ENCODE data around the gene UFSP1. TPM values are rescaled to one million over a fixed set of nuclear protein-coding genes. Genes with fewer than 3 reads are reported as not detected.

UFSP1 gene
- total RNA-seq, 2 donors from 2014 or later: 6.2 to 7.9 TPM

DNA sequence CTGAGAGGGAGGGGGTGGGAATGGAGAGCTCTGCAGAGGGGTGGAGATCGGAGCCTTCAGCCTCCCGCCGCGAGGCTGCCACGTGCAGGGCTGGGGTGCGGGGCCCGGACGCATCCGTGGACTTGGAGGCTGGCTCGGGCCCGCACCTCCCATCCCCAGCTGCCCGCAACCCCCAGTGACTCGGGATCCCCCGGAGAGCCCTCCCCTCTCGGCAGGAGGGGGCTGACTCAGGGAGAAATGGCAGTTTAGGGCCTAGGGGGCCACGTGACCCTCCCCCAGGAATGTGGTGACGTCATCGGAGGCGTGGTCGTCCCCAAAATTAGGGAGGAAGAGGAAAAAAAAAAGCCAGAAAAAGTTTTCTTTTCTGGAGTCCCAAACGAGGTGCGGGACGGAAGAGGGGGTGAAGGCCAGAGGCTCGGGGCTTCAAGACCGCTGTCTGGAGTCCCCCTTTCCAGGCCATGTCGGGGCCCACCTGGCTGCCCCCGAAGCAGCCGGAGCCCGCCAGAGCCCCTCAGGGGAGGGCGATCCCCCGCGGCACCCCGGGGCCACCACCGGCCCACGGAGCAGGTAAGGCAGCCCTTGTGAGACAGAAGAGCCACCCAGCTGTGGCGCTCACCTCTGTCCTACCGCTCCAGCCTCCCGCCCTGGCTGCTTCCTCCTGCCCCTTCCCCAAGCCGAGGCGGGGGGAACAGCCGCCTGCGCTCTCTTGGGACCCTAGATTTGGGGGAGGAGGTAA lies 22.3 kb downstream of the UFSP1 start, which contains the start of gene TRIP6:
Gene TRIP6 (plus strand): TSS at position 348 of the 736 bp plus-strand sequence. CDS start 111 bp downstream, at position 459.
- Histone ChIP-seq H3K27ac (peak within 1 kb of the TSS; percentile 92 to 96 (median 94)), H3K9me3 (no peaks in the 10 kb centered on the region), H3K36me3 (replicated peaks in 1 of 2; ENCODE audit: insufficient read depth in 1 of 2, low read depth in 2 of 2) (peaks cover 0 to 4% of the 10 kb centered on the region in 2 donors), H3K27me3 (no peaks in the 10 kb centered on the region), H3K4me3 (peak within 1 kb of the TSS; percentile 60 to 69), H3K4me1 (peaks cover 41% of the 10 kb centered on the region)
- TF ChIP-seq, protein P1, sequence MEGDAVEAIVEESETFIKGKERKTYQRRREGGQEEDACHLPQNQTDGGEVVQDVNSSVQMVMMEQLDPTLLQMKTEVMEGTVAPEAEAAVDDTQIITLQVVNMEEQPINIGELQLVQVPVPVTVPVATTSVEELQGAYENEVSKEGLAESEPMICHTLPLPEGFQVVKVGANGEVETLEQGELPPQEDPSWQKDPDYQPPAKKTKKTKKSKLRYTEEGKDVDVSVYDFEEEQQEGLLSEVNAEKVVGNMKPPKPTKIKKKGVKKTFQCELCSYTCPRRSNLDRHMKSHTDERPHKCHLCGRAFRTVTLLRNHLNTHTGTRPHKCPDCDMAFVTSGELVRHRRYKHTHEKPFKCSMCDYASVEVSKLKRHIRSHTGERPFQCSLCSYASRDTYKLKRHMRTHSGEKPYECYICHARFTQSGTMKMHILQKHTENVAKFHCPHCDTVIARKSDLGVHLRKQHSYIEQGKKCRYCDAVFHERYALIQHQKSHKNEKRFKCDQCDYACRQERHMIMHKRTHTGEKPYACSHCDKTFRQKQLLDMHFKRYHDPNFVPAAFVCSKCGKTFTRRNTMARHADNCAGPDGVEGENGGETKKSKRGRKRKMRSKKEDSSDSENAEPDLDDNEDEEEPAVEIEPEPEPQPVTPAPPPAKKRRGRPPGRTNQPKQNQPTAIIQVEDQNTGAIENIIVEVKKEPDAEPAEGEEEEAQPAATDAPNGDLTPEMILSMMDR (IDR thresholded peaks at IDR 0.05): no peak
- peak; percentile 20 to 67 (median 55) for TF ChIP-seq POLR2A (IDR thresholded peaks at IDR 0.05)
- peak; percentile 72 for ATAC-seq
- peak; percentile 82 to 86 (median 85) for DNase-seq
- WGBS, 2 donors: 1 to 3% methylated on average over 32 to 36 of the region's 42 CpGs
- intact Hi-C loops (cut with DNase I): no loop called here

DNA sequence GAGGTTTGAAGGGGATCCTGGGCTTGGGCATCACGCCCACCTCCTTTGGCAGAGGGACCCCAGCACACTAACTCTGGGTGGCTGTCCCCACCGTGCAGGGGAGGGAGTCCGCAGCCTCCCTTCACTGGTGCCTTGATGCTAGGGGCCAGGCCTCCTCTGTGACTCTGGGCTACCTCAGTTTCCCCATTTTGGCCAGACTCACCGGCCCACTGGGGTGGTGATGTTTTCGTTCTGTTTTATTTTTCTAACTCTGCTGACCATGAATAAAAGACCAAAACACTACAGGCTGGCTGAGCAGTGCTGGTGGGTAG lies 22.8 kb downstream of the UFSP1 start:
- TF ChIP-seq POLR2A (IDR thresholded peaks at IDR 0.05): no peak
- TF ChIP-seq, protein P1 (IDR thresholded peaks at IDR 0.05): no peak
- DNase-seq (no peak), ATAC-seq (no peak)
- Histone ChIP-seq H3K27me3 (no peaks in the 10 kb centered on the region), H3K4me3 (peak overlapping the region in 1 of 2 donors; percentile 60), H3K4me1 (peaks cover 41% of the 10 kb centered on the region), H3K27ac (peak overlapping the region; percentile 92 to 96 (median 94)), H3K36me3 (replicated peaks in 1 of 2; ENCODE audit: insufficient read depth in 1 of 2, low read depth in 2 of 2) (peaks cover 0 to 3% of the 10 kb centered on the region in 2 donors), H3K9me3 (no peaks in the 10 kb centered on the region)
- intact Hi-C loops (cut with DNase I): no loop called here
- 41 to 46% methylated on average over 2 to 4 of the region's 5 CpGs for WGBS, 2 donors

DNA sequence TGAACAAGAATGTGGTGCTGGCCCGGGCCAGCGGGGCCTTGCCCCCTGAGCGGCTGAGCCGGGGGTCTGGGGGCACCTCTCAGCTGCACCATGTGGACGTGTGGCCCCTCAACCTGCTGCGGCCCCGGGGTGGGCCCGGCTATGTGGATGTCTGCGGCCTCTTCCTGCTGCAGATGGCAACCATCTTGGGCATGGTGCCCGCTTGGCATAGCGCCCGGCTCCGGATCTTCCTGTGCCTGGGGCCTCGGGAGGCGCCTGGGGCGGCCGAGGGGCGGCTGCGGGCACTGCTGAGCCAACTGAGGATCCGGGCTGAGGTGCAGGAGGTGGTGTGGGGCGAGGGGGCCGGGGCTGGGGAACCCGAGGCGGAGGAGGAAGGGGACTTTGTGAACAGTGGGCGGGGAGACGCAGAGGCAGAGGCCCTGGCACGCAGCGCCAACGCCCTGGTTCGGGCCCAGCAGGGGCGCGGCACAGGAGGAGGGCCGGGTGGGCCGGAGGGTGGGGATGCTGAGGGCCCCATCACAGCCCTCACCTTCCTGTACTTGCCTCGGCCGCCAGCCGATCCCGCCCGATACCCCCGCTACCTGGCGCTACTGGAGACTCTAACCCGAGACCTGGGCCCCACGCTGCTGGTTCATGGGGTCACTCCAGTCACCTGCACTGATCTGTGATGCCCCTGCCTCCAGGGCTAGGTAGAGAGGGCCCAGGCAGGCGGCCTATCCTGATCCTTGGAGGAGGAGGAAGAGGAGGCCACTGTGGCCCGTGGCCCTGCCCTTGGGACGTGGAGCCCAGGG lies 23.4 kb downstream of the UFSP1 start:
- Histone ChIP-seq H3K27ac (peak overlapping the region; percentile 92 to 96 (median 94)), H3K36me3 (replicated peaks in 1 of 2; ENCODE audit: insufficient read depth in 1 of 2, low read depth in 2 of 2) (no peaks in the 10 kb centered on the region), H3K4me3 (no peak overlapping the region), H3K4me1 (peaks cover 41% of the 10 kb centered on the region), H3K9me3 (no peaks in the 10 kb centered on the region), H3K27me3 (no peaks in the 10 kb centered on the region)
- ATAC-seq: no peak
- TF ChIP-seq, protein P1 (IDR thresholded peaks at IDR 0.05): no peak
- no peak for TF ChIP-seq POLR2A (IDR thresholded peaks at IDR 0.05)
- intact Hi-C loops (cut with DNase I): no loop called here
- peak; percentile 69 to 88 (median 81) for DNase-seq
- 54 to 63% methylated on average over 26 to 44 of the region's 46 CpGs for WGBS, 2 donors

DNA sequence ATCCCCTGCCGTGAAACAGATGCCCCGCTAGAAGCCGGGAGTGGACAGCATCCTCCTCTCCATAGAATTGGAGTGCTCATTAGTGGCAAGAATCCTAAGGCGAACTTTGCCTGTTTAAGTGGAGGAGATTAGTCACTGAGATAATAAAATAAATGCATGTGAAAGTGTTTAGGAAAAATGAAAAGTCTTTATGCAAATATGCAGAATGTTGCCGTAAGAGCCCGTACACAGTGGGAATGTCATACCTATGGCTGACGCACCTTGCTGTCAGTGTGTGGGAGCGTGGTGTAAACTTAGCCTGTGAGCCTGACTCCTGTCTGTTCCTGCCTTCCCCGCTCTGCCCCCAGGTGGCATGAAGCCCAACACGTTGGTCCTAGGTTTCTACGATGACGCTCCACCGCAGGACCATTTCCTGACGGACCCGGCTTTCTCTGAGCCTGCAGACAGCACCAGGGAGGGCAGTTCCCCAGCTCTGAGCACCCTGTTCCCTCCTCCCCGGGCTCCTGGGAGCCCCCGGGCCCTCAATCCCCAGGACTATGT lies 24.1 kb downstream of the UFSP1 start:
- Histone ChIP-seq H3K36me3 (replicated peaks in 1 of 2; ENCODE audit: insufficient read depth in 1 of 2, low read depth in 2 of 2) (peaks cover 0 to 2% of the 10 kb centered on the region in 2 donors), H3K4me3 (no peak overlapping the region), H3K9me3 (no peaks in the 10 kb centered on the region), H3K4me1 (peaks cover 41% of the 10 kb centered on the region), H3K27ac (peak overlapping the region in 3 of 4 donors; percentile 93 to 96 (median 95)), H3K27me3 (no peaks in the 10 kb centered on the region)
- 75 to 90% methylated on average over 11 to 17 of the region's 17 CpGs for WGBS, 2 donors
- DNase-seq (no peak), ATAC-seq (no peak)
- intact Hi-C loops (cut with DNase I): no loop called here
- TF ChIP-seq POLR2A (IDR thresholded peaks at IDR 0.05): no peak
- TF ChIP-seq, protein P1 (IDR thresholded peaks at IDR 0.05): no peak

All from body of pancreas (tissue), 4 donors.